HG03565 (cell line): ENCODE results near the gene CLEC14A.

Experiments
- ATAC-seq: cut with Tn5 transposase; IDR thresholded peaks from one replicate; pipeline ENCODE4 v1.9.1; 2021; ENCODE audit warnings: mild to moderate bottlenecking, moderate library complexity; ENCODE audit not compliant: unreplicated experiment

The CLEC14A gene

GRCh38 chr14:38255673-38256532 is at the start of gene CLEC14A:
Gene CLEC14A, minus strand, starts transcription at chr14:38256093. Its CDS starts 71 bp downstream, at chr14:38256022.
- ATAC-seq = no peak

DNA sequence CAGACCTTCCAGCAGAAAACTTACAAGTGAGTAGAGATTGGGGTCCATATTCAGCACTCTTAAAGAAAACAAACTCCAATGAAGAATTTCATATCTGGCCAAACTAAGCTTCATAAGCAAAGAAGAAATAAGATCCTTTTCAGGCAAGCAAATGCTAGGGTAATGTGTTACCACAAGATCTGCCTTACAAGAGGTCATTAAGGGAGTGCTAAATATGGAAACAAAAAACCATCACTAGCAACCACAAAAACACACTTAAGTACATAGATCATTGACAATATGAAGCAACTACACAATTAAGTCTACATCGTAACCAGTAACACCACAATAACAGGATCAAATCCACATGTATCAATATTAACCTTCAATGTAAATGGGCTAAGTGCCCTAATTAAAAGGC is 47.1 kb upstream of the CLEC14A start:
- ATAC-seq = no peak

GRCh38 chr14:38302034-38302433 is 46.1 kb upstream of the CLEC14A start:
- ATAC-seq = no peak

DNA sequence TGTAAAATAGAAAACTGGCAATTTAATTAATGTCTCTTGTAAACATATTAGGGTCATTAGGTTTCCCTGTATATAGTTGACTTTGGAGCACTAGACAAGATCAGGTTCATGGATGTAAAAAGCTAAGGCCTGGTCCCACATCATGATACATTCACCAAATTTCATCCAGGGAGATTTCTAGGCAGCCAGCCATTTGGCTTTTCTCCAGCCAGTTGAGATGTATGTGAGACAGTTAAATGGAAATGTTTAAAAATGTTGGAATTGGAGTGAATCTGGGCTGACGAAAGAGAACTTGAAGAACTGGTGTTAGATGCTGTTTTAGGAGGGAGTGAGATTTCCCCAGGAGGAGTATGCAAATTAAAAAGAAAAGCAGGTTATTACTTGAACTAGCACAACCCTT is 41.8 kb upstream of the CLEC14A start:
- ATAC-seq = no peak

DNA sequence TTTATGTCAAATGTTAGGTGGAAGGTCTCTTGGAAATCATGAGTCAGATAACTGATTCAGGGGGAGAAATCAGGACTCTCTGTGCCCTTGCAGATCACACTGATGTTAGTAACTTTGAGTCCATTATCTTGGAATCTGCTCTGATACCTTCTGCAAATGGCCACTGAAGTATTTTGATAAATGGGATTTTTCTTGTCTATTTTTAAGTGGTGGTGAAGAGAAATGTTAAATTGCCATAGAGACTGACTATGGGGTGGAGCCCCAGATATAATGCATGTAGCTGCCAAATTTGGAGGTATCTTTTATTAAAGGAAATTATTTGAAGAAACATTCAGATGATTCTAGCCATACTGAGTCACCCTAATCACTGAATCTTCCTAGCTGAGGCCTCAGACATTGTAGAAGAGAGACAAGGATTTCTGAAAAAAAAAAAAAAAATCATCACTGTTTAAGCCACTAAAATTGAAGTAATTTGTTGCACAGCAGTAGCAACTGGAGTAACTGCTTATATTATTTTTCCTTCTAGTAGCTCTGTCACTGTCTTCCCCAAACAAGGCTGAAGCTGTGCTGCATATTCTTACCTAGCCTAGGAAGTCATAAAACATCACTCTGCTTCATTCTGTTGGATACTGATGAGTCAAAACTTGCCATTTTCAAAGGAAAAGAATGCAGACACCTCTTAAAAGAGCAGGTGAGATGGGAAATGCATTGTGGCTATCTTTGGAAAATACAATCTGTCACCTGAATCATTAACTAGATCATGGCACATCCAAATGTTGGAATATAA is 36.0 kb upstream of the CLEC14A start:
- no peak for ATAC-seq

DNA sequence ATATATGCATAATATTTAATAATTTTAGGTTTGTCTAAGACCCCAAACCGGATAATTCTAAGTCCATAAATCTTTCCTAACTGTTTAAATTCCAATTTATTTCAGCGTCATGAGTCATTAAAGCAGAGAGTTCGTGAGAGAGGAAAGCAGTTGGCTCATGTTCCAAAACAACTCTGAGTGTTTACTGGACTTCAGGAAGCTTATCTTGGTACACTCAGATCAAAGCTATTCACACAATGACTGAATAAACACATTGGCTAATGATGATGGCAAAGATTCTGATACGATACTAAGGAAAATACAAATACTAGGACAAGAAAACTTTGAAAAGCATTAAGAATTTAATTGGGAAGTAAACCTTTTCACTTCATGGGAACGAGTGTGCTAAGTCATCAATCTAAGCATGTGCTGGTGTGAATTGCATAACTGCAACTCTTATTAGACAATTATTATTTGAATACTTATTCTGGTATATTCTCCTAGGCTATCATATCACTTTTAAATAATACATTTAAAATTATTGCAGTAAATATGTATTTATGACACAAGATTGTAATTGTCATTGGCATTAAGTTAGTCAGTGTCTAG is 34.8 kb upstream of the CLEC14A start:
- ATAC-seq = no peak

DNA sequence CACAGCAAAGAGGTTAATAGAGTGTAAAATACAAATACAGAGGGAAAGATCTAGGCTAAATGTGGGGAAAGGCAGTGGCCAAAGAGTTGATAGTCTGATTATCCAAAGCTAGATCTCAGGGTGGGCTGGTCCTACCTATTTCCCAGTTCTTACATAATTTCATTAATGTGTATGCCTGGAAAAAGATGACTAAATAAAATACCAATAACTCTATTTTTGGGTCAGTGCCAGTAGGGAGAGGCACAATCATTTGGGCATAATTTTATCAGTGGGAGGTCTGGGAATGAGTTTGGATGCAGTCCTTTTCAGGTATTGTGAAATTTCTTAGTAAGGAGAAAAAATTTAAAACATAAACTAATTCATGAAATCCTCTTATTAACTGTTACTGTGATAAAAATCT is 30.6 kb upstream of the CLEC14A start:
- no peak for ATAC-seq

DNA sequence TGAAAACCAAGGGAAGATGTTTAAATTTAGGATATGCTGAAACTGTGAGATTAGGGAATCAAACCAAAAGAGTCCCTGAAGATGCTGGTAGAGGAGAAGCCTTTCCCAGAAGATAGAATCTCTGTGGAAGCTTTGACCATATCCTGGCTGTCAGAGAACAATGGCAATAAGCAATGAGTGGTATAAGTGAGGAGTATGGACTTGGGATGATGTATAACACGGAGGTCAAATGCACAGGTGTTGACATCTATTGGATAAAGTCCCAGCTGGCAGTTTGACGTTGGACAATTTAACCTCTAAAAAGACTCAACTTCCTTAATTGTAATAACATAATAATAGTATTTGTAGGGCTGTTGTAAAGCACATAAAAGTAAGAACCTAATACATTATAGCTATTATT is 30.1 kb upstream of the CLEC14A start:
- no peak for ATAC-seq

- no peak for ATAC-seq
These were observed 27.0 kb upstream of the CLEC14A start for GRCh38 chr14:38282936-38283335.

- ATAC-seq = no peak
These were observed 24.2 kb upstream of the CLEC14A start for GRCh38 chr14:38280081-38280480.

DNA sequence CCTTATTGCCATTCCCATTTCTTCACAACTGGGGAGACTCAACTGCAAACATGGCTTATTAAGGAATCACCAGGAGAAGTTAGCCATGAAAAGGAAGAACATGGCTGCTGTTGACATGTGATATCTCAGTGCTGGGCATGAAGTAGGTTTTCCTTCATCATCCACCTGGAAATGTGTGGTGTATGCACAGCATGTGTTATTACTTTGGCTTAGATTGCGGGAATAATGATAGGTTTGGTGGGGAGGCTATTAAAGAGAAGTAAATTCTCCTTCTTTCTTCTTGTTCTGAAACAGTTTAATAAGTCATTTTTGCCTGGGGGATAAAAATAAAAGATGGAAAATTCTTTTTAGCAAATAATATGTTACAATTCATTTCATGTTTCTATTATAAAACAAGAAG is 23.7 kb upstream of the CLEC14A start:
- no peak for ATAC-seq

GRCh38 chr14:38278035-38278434 is 22.1 kb upstream of the CLEC14A start:
- no peak for ATAC-seq

DNA sequence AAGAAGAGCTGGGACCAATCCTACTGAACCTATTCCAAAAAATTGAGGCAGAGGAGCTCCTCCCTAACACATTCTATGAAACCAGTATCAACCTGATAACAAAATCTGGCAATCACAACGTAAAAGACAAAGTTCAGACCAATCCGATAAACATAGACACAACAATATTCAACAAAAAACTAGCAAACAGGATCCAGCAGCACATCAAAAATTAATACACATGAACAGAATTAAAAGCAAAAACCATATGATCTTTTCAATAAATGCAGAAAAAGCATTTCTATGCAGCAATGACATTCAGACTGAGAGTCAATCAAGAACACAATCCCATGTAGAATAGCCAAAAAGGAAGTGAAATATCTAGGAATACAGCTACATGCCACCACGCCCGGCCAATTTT is 7.0 kb upstream of the CLEC14A start:
- ATAC-seq = no peak

DNA sequence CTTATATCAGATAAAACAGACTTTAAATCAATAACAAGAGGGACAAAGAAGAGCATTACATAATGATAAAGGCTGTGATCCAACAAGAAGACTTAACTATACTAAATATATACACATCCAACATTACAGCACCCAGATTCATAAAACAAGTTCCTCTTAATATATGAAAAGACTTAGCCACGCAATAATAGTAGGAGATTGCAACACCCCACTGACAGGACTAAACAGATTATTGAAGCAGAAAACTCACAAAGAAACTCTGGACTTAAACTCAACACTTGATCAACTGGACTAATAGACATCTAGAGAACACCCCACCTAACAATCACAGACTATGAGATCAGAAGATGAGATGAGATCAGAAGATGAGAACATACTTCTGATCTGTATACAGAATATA is 5.7 kb upstream of the CLEC14A start:
- no peak for ATAC-seq

DNA sequence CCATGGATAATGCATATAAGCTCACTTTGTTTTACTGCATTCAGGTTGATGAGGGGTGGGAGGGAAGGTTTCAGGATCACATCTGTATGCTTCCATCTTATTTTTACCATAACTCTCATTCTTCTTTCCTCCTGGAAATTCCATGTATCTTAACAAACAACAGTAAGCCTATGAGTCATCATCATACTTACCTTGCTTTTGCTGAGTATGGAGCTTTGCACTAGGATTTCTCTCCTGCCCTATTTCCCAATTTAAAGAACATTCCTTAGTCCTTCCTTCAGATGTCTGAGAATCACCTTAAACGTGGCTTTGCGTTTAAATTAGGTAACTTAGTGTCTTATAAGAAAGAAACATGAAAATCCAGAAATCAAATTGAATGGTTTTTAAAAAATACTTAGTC is 1.6 kb upstream of the CLEC14A start:
- ATAC-seq = no peak

DNA sequence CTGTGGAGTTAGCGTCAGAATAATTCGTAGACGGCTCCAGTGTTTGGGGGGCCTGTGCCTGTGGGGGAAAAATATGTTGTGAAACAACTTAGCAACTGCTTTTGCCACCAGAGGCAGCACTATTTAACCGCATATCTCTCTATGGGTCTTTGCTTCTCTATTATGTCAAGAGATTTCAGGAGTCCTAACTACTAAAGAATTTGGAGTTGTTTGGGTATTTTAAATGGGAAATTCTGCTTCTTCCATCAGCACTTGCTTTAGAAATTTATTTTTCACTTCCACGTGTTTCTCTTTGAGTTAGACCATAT is 594 bp upstream of the CLEC14A start:
- ATAC-seq = no peak

GRCh38 chr14:38255408-38255672 is 553 bp downstream of the CLEC14A start:
- ATAC-seq = no peak

DNA sequence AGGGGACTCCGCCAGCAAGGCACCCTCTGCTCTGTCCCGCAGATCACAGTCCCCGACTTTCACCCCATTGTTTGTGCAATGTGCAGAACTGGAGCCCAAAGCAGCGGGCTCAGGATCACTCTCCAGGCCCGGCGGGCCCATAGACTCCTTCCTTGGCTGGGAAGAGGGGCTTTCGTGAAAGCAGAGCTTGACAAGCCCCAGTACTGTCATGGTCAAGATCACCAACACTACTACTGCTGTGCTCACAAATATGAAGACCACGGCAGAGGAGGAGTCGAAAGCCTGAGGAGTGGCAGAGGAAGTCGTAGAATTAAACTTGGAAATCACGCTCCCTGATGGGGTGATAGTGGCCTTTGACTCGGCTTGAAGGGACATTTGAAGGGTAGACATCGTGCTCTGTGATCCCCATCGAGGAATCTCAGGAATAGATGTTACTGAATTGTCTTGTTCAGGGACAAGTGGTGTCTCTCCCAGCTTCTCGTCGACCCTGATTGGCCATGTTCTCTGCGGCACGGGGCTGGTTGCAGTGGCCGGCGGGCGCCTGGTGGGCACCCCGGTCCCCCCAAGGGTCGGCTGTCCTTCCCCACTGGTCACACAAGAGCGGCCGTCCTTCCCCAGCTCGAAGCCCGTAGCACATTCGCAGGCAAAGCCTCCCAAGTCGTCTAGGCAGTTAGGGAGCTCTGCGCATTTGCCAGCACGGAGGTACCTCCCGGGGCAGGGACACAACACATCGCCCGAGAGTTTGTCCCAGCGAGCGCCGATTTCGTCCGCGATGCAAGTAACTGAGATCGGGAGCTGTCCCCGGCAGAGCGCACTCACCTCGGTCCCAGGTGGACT is 1.1 kb downstream of the CLEC14A start:
- ATAC-seq = no peak

DNA sequence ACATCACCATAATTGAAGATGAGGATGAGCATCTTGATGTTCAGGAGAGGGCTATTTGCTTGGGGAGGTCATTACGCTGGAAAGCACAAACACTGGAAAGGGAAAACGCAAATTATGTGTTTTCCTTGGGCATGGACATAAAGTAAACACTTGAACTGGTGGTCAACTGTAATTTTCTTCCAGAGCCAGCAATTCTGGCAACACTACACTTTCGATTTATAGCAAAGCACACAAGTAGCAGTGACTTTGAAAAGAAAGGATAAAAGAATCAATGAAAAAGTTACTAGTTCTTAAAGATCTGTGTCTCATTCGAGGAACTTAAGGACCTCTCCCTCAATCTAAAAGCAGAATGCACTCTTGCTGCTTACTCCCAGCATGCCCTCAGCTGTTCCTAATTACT is 2.2 kb downstream of the CLEC14A start:
- ATAC-seq = no peak

GRCh38 chr14:38252066-38252710 is 3.7 kb downstream of the CLEC14A start:
- no peak for ATAC-seq

DNA sequence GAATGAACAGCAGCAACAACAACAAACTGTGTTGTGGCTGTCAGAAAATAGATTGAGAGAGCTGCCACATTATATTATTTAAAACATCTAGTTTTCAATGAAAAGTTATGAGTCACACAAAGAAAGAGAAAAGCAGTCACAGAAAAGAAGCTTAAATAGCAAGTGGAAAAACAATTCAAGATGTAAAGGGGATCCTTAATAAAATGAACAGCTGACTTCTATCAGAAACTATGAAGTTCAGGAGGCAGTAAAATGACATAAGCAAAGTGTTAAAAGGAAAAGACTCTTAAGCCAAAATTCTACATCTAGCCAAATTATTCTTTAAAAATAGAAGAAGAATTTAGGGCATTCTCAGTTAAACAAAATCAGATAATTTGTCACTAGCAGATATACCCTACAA is 5.6 kb downstream of the CLEC14A start:
- ATAC-seq = no peak
